Measurements from ENCODE around the gene GPR55. TPM values are rescaled to one million over a fixed set of nuclear protein-coding genes. Genes with fewer than 3 reads are reported as not detected.

GPR55 gene
- total RNA-seq, 1 experiment from 2014 or later: not detected

DNA sequence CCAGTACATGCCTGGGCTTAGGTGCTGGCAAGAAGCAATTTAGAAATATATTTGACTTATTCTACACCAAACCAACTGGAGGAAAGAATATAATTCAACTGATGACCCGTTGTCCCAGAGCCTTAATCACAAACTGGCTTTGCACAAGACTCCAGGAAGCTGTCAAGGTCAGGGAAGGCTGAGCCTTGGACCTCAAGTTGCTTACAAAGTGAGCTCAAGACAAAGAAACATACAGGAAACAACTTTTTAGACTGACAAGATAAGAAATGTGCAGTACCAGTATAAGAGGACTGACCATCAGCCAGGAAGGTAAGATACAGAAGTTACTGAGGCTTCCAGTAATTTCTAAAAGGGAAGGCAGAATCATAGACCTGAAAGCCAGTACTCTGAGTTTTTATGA, 35.0 kb upstream of the GPR55 start:
- TF ChIP-seq CTCF (IDR thresholded peaks at IDR 0.05; ENCODE audit: unreplicated experiment): no peak
- Mint-ChIP-seq H3K9me3 (ENCODE audit: low read depth, unreplicated experiment) (no peaks in the 10 kb centered on the region), H3K27ac (ENCODE audit: unreplicated experiment) (no peak overlapping the region), H3K36me3 (ENCODE audit: insufficient read depth, unreplicated experiment) (no peaks in the 10 kb centered on the region), H3K4me3 (ENCODE audit: low read depth, unreplicated experiment) (no peak overlapping the region), H3K4me1 (ENCODE audit: low read depth, unreplicated experiment) (peaks cover 9% of the 10 kb centered on the region), H3K27me3 (ENCODE audit: unreplicated experiment) (peaks cover 86% of the 10 kb centered on the region)
- DNase-seq: no peak
- BruUV-seq (replicated peaks): no TSS peak
- intact Hi-C loops (cut with micrococcal nuclease; ENCODE audit: unreplicated experiment): no loop called here
- CTCF ChIA-PET: no interaction called here

DNA sequence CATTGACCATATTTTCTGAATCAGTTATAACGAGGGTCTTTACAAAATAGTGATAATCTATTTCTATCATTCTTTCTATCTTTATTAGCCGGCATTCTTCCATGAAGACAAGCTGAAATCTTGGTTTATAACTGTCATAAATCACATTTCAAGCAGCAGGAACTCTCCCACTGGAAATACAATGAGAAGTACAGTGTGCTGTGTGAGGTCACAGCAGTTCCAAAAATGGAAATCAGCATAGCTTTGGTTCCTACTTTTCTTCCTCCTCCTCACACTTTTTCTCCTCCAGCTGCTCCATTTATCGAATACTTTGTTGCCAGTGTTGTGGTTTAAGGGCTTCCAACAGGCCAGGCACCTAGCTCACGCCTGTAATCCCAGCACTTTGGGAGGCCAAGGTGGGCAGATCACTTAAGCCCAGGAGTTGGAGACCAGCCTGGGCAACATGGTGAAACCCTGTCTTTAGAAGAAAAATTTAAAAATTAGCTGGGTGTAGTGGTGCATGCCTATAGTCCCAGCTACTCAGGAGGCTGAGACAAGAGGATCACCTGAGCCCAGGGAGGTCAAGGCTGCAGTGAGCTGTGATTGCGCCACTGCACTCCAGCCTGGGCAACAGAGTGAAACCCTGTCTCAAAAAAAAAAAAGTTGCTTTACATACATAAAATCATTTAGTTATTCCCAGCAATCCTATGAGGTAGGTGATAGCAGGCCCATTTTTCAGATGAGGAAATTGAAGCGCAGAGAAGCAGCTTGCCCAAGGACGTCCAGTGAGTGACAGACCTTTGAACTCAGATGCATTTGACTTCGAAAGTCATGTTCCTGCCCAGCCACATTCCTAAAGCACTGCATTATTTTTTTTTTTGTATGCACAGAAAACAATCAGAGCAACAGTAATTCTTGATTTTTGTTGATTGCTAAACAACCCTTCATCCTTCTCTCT, 34.0 kb upstream of the GPR55 start:
- H3K27me3 Mint-ChIP-seq (ENCODE audit: unreplicated experiment): peaks cover 95% of the 10 kb centered on the region
- H3K27ac Mint-ChIP-seq (ENCODE audit: unreplicated experiment): no peak overlapping the region
- CTCF ChIA-PET: interaction anchor here (0.6 kb wide), 1 partner anchor 1654 kb away, joined by 4 read pairs; no protein-coding TSS in a partner anchor
- no peaks in the 10 kb centered on the region for H3K9me3 Mint-ChIP-seq (ENCODE audit: low read depth, unreplicated experiment)
- intact Hi-C loops (cut with micrococcal nuclease; ENCODE audit: unreplicated experiment): no loop called here
- no peak for TF ChIP-seq CTCF (IDR thresholded peaks at IDR 0.05; ENCODE audit: unreplicated experiment)
- peaks cover 9% of the 10 kb centered on the region for H3K4me1 Mint-ChIP-seq (ENCODE audit: low read depth, unreplicated experiment)
- no TSS peak for BruUV-seq (replicated peaks)
- no peaks in the 10 kb centered on the region for H3K36me3 Mint-ChIP-seq (ENCODE audit: insufficient read depth, unreplicated experiment)
- no peak overlapping the region for H3K4me3 Mint-ChIP-seq (ENCODE audit: low read depth, unreplicated experiment)
- DNase-seq: no peak

DNA sequence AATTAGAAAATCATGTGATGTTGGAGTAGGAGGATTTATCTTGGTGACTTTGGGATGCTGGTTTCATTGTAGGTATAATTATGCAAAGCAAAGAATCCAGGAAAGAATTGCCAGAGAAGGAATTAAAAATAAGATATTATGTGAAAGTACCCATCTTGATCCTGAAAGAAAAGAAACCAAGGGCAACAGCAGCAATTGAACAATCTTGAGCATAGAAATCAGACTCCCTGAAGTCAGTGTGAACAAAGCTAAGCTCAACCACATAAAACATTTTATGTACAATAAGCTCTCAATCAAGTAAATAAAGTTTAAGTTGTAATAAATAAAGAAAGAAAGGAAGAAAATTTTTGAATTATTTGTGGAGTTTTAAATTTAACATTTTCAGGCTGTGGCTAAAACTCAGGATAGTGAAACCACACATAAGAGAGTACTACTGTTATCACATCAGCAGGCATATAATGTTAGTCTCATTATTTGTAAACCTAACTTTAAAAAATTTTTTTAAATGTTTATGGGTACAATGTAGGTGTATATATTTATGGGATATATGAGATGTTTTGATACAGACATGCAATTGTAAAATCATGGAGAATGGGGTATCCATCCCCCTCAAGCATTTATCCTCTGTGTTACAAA, 32.8 kb upstream of the GPR55 start:
- TF ChIP-seq CTCF (IDR thresholded peaks at IDR 0.05; ENCODE audit: unreplicated experiment): no peak
- no TSS peak for BruUV-seq (replicated peaks)
- CTCF ChIA-PET: no interaction called here
- Mint-ChIP-seq H3K4me1 (ENCODE audit: low read depth, unreplicated experiment) (peaks cover 9% of the 10 kb centered on the region), H3K9me3 (ENCODE audit: low read depth, unreplicated experiment) (no peaks in the 10 kb centered on the region), H3K27ac (ENCODE audit: unreplicated experiment) (no peak overlapping the region), H3K36me3 (ENCODE audit: insufficient read depth, unreplicated experiment) (no peaks in the 10 kb centered on the region), H3K4me3 (ENCODE audit: low read depth, unreplicated experiment) (peak overlapping the region; percentile 61), H3K27me3 (ENCODE audit: unreplicated experiment) (peaks cover 98% of the 10 kb centered on the region)
- intact Hi-C loops (cut with micrococcal nuclease; ENCODE audit: unreplicated experiment): no loop called here
- no peak for DNase-seq

GRCh38 chr2:230956827-230957755, 32.0 kb upstream of the GPR55 start:
- H3K27ac Mint-ChIP-seq (ENCODE audit: unreplicated experiment): no peak overlapping the region
- no peaks in the 10 kb centered on the region for H3K36me3 Mint-ChIP-seq (ENCODE audit: insufficient read depth, unreplicated experiment)
- H3K4me3 Mint-ChIP-seq (ENCODE audit: low read depth, unreplicated experiment): peak overlapping the region; percentile 61
- BruUV-seq (replicated peaks): no TSS peak
- intact Hi-C loops (cut with micrococcal nuclease; ENCODE audit: unreplicated experiment): no loop called here
- TF ChIP-seq CTCF (IDR thresholded peaks at IDR 0.05; ENCODE audit: unreplicated experiment): no peak
- H3K4me1 Mint-ChIP-seq (ENCODE audit: low read depth, unreplicated experiment): peaks cover 9% of the 10 kb centered on the region
- CTCF ChIA-PET: no interaction called here
- H3K27me3 Mint-ChIP-seq (ENCODE audit: unreplicated experiment): peaks cover 98% of the 10 kb centered on the region
- H3K9me3 Mint-ChIP-seq (ENCODE audit: low read depth, unreplicated experiment): no peaks in the 10 kb centered on the region
- peak; percentile 27 for DNase-seq
